Kasumi-1 (cell line): ENCODE measurements around the gene NAMPT.
"Not testable (repeated sequence)": the region's sequence is repeated elsewhere in the genome, so short reads cannot be mapped to it uniquely, and the experiment has no call there.

Experiments
- DNase-seq, 2 experiments: peaks; one replicate each; lab custom pipeline; 2025; lab: John Stamatoyannopoulos, UW

The NAMPT gene

DNA sequence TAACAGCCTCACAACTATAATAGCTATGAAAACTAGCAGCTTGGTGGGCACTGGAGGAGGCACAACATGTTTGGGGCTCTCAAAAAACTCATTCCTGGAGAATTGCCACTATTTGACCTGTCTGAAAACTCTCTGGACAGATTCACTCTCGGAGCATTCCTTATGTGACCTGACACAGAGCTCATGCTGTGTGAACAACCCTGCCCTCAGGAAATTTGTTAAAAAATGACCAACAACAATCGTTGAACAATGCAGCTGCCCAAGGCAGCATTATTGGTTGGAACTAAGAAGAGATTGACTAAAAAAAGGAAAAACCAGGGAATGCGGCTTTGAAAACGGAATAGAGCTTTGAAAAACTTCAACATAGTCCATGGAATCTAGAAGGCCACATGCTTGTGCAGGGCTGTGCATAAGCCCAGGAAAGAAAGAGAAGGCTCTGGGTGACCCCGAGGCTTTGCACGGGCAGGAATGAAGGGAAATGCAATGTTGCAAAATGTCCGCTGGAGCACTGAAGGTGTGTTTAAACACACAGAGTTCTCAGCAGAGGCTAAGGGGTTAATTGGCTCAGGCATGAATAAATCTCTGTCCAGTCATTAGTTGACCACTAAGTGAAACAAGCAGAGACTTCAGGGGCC is 52.8 kb downstream of the NAMPT start:
- no peak for DNase-seq

DNA sequence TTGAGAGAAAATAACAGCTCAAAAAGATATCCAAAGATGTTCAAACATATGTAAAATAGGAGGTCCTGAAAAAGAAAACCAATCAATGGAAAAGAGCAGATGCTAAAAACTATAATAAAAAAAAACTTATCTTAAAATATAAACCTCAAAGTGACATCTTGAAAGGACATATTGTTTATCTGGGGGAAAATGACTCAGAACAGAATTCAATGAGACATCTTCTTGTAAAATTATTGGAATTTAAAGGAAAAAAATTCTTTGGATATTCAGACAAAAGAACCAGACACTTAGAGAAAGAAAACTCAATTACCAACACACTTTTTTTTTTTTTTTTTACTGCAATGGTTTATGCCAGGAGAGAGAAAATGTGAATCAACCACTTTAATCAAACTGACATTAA is 58.9 kb downstream of the NAMPT start:
- no peak for DNase-seq

- no peak for DNase-seq
Measured at GRCh38 chr7:106224797-106225196, 60.0 kb downstream of the NAMPT start.

GRCh38 chr7:106223156-106223555 is 61.6 kb downstream of the NAMPT start:
- DNase-seq = no peak

- no peak for DNase-seq
Measured at GRCh38 chr7:106222545-106222944, 62.2 kb downstream of the NAMPT start.

DNA sequence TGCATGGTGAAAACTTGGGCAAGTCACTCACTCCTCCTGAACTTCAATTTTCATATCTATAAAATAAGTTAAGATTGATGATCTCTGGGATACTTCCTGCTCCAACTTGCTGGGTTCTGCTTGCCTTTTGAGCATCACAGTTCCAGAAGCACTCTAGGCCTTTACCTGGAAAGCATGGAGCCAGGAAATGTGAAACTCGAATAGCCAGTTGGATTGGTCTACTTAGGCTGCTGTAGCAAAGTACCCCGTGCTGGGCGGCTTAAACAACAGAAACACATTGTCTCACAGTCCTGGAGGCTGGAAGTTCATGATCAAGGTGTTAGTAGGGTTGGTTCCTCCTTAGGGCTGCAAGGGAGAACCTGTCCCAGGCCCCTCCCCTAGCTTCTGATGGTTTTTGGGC is 64.5 kb downstream of the NAMPT start:
- no peak for DNase-seq

DNA sequence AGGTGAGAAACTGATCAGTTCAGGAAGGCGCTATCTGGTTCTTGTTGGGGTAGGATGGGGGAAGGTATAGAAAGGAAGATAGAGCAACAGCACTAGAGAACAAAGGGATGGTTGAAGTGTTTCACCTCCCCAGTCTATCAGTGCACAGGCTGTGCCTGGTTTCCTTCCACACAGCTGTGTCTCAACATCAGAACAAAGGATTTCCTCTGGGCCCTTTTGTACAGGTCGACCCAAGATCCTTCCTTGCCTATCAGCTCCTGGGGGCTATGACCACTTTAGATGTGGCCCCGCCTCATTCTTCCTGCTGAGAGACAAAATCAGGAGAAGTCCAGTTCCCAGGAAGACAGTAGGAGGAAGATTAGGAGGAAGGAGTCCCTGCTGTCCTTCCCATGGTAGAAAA is 65.6 kb downstream of the NAMPT start:
- DNase-seq = no peak

GRCh38 chr7:106218546-106218945 is 66.2 kb downstream of the NAMPT start:
- no peak for DNase-seq

DNA sequence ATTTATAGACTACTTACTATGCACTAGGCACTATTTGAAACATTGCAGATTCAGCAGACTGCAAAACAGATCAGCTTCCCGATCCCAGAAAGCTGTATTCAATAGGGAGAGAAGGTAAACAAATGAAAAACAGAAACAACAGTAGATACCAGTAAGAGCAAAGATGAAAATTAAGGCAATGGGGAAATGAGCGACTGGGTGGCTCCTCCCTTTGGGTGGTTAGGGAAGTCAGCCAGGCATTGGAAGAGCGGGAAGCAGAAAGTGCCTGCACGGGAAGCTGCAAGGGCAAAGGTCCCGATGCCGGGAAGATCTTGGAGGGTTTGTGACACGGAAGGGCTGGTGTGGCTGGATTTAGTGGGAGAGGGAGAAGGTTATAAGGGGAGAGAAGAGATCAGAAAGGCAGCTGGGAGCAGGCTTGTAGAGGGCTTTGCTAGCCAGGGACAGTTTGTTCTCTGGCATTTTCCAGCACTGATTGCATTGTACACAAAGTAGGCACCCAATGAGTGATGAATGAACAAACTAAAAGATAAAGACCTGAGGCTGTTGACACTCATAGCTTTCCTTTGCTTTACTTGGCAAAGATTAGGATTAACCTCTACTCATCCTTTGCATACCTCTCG is 67.8 kb downstream of the NAMPT start:
- DNase-seq = no peak

- DNase-seq = no peak
Measured at GRCh38 chr7:106216517-106216922, 68.3 kb downstream of the NAMPT start.

DNA sequence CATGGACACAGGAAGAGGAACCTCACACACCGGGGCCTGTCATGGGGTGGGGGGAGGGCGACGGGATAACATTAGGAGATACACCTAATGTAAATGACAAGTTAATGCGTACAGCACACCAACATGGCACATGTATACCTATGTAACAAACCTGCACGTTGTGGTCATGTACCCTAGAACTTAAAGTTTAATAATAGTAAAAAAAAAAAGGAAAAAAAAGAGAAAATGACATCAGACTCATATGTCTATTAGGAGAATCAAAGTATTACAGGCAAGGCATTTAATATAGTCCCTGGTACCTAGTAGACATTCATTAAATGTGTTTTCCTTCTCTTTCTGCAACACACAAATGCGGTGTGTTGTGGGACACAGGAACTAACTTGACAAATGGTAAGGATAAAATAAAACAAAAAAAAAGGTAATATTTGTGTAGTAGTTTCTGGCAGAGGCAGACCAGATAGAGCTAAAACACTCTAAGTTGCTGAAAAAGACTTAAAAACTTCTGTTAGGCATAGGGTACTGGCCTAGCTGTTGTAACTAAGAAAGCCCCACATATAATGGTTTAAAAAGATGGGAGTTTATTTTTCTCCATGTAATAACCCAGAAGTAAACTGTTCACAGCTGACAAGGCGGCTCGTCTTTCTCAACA is 68.8 kb downstream of the NAMPT start:
- no peak for DNase-seq

DNA sequence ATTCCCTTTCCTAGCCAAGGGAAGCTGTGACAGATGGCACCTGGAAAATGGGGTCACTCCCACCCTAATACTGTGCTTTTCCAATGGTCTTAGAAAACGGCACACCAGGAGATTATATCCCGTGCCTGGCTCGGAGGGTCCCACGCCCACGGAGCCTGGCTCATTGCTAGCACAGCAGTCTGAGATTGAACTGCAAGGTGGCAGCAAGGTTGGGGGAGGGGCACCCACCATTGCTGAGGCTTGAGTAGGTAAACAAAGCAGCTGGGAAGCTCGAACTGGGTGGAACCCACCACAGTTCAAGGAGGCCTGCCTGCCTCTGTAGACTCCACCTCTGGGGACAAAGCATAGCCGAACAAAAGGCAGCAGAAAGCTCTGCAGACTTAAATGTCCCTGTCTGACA is 75.8 kb downstream of the NAMPT start:
- DNase-seq = not testable (repeated sequence)

DNA sequence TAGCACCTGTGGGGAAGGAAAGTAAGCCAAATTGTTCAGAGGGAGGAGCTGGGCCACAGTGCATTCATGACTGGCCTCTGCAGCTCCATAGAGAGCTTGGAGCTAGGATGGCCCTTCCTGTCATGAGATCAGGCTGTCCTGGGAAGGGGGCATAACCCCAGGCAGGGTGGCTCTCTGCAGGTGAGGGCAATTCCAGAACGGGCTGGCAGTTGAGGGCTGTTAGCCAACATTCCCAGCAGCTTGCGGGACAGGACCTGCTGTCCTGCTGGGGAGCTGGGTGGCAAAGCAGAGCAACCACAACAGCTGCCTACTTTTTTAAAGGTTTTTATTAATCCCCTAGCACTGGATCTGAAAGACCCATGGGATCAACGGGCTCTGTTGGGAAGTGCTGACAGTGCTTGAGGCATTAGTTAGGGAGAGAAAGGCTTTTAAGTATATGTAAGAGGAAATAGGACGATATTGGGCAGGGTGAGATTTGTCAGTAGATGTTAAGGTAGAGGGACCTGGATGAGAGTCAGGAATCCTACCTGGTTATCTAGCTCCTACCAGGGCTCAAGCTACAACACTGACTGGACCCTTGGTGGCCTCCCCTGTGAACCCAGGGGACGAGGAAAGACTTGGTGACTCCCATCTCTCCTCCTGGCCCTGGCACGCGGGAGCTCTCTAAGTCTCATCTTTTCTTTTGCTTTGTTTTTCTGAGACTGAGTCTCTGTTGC is 77.8 kb downstream of the NAMPT start:
- DNase-seq = no peak

DNA sequence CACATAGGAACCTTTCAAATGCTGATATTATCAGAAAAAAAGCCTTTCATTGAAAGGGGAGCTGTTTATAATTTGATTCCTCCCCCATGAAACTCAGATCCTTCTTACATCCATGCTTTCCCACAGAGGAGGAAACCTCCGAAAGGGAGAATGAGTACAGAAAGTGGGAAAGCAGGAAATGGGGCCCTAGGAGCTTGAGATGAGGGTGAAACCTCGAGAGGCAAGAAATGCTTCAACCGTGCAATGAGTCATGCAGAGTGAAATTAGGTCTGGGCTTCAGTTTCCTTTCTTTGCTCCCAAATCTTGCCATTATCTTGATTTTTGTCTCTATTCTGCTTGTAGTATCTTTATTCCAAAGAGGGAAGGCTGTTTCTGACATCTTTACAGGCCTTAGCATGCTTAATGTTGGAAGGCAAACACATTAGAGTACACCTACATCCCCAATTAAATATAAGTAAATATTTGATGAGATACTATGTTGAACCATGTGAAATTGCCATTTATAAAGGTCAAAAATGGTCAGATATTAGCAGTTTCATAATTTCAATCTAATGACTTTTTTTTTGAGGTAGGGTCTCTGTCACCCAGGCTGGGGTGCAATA is 79.1 kb downstream of the NAMPT start:
- DNase-seq = no peak

DNA sequence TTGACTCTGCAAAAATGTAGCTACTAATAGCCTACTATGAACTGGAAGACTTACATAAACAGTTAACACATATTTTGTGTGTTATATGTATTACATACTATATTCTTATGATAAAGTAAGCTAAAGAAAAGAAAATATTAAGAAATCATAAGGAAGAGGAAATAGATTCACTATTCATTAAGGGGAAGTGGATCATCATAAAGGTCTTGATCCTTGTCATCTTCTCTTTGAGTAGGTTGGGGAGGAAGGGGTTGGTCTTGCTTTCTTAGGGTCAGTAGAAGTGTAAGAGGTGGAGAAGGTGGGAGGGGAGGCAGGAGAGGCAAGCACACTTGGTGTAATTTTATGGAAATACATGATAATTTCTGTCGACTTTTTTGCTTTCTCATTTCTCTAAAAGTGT is 81.3 kb downstream of the NAMPT start:
- no peak for DNase-seq

DNA sequence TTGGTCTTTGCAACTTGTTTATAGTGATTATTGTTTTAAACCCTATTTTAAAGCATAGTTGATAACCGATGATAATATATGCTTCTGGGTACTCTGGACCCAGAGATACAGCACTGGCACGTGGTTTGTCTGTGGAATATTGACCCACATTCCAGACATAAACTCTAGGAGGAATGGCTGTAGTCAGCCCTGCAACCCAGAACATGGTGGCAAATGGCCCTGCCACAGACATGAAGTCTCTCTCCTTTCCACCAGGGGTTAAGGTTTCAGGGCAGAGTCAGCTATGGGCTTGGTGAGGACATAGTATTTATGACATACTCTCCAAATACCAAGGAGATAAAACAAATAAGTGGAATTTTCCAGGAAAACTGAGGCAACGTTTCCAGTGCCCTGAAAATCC is 83.6 kb downstream of the NAMPT start:
- no peak for DNase-seq

- no peak for DNase-seq
Measured at GRCh38 chr7:106199813-106200364, 84.9 kb downstream of the NAMPT start.

DNA sequence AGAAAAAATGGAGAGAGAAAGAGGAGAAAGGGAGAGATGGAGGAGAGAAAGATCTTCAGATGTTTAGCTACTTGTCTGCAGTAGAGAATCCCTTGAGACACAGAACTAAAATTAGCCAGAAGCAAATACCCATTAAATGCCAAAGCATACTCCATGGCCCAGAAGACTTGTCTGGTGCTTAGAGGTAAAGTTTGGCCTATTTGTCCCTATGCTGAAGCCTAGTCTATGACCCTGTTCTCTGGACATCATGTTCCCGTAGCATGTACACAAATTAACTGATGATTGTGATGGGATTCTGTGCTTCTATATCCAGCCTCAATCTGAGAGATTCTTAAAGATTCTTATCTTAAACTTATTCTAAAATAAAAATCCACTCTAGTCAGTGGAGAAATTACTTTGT is 85.8 kb downstream of the NAMPT start:
- DNase-seq = no peak
